ENCODE data around the gene C2CD5.

C2CD5 gene

GRCh38 chr12:22536346-22536945 lies 7.9 kb downstream of the C2CD5 start:
- no peak overlapping the region for H3K27ac ChIP-seq (ENCODE audit: low read length, poor library complexity, severe bottlenecking)
- WGBS: no CpG with 5 or more reads among the region's 2 CpGs
- no peak overlapping the region for H2BK12ac ChIP-seq (ENCODE audit: low read length in 2 of 2)
- H3K23ac ChIP-seq (ENCODE audit: low read length in 2 of 2): no peak overlapping the region
- H3K4me2 ChIP-seq (ENCODE audit: low read length, poor library complexity, severe bottlenecking): no peak overlapping the region
- no peak overlapping the region for H2AK5ac ChIP-seq (ENCODE audit: low read length, severe bottlenecking)
- DNase-seq: no peak
- H3K4me3 ChIP-seq (ENCODE audit: insufficient read depth in 1 of 2, low read depth in 1 of 2, low read length in 2 of 2): no peak overlapping the region
- H2AFZ ChIP-seq (ENCODE audit: low read depth, low read length): no peak overlapping the region
- peaks cover 4% of the 10 kb centered on the region for H3K9me3 ChIP-seq (ENCODE audit: control insufficient read depth, low read length)
- no peak overlapping the region for H3K18ac ChIP-seq (ENCODE audit: low read depth in 1 of 2, low read length in 2 of 2)
- no peaks in the 10 kb centered on the region for H3K27me3 ChIP-seq (ENCODE audit: control insufficient read depth in 1 of 2, insufficient read depth in 1 of 2, low read length in 2 of 2)
- H3K4ac ChIP-seq (ENCODE audit: low read depth in 1 of 2, low read length in 2 of 2): no peak overlapping the region
- H4K91ac ChIP-seq (ENCODE audit: low read length): no peak overlapping the region
- H3K9ac ChIP-seq (ENCODE audit: low read length): no peak overlapping the region
- peaks cover 16% of the 10 kb centered on the region for H3K79me1 ChIP-seq (replicated peaks; ENCODE audit: low read length, poor library complexity, severe bottlenecking)
- H2BK120ac ChIP-seq (ENCODE audit: low read depth, low read length): no peak overlapping the region
- H2BK5ac ChIP-seq (ENCODE audit: low read depth, low read length, poor library complexity, severe bottlenecking): no peak overlapping the region
- no peak overlapping the region for H2BK15ac ChIP-seq (ENCODE audit: low read depth, poor library complexity, severe bottlenecking)
- H3K4me1 ChIP-seq (ENCODE audit: control insufficient read depth, insufficient read depth, low read depth, low read length): no peaks in the 10 kb centered on the region
- H3K14ac ChIP-seq (ENCODE audit: low read length in 2 of 2): no peak overlapping the region
- peaks cover 3 to 31% of the 10 kb centered on the region in 2 experiments for H3K36me3 ChIP-seq (ENCODE audit: control insufficient read depth in 1 of 2, insufficient read depth in 2 of 2, low read depth in 1 of 2, low read length in 2 of 2)
- H4K8ac ChIP-seq (ENCODE audit: low read length): no peak overlapping the region

- Histone ChIP-seq H3K23ac (ENCODE audit: low read length in 2 of 2) (no peak overlapping the region), H4K91ac (ENCODE audit: low read length) (no peak overlapping the region), H2AK5ac (ENCODE audit: low read length, severe bottlenecking) (no peak overlapping the region), H3K27ac (ENCODE audit: low read length, poor library complexity, severe bottlenecking) (no peak overlapping the region), H3K36me3 (ENCODE audit: control insufficient read depth in 1 of 2, insufficient read depth in 2 of 2, low read depth in 1 of 2, low read length in 2 of 2) (peaks cover 3 to 39% of the 10 kb centered on the region in 2 experiments), H3K18ac (ENCODE audit: low read depth in 1 of 2, low read length in 2 of 2) (no peak overlapping the region), H2BK15ac (ENCODE audit: low read depth, poor library complexity, severe bottlenecking) (no peak overlapping the region), H3K4ac (ENCODE audit: low read depth in 1 of 2, low read length in 2 of 2) (no peak overlapping the region), H3K79me1 (replicated peaks; ENCODE audit: low read length, poor library complexity, severe bottlenecking) (peaks cover 14% of the 10 kb centered on the region), H3K14ac (ENCODE audit: low read length in 2 of 2) (no peak overlapping the region), H2BK120ac (ENCODE audit: low read depth, low read length) (no peak overlapping the region), H2BK12ac (ENCODE audit: low read length in 2 of 2) (no peak overlapping the region), H3K9ac (ENCODE audit: low read length) (no peak overlapping the region), H3K4me3 (ENCODE audit: insufficient read depth in 1 of 2, low read depth in 1 of 2, low read length in 2 of 2) (no peak overlapping the region), H3K9me3 (ENCODE audit: control insufficient read depth, low read length) (peaks cover 10% of the 10 kb centered on the region), H2BK5ac (ENCODE audit: low read depth, low read length, poor library complexity, severe bottlenecking) (no peak overlapping the region), H3K4me1 (ENCODE audit: control insufficient read depth, insufficient read depth, low read depth, low read length) (no peaks in the 10 kb centered on the region), H4K8ac (ENCODE audit: low read length) (no peak overlapping the region), H3K27me3 (ENCODE audit: control insufficient read depth in 1 of 2, insufficient read depth in 1 of 2, low read length in 2 of 2) (no peaks in the 10 kb centered on the region), H2AFZ (ENCODE audit: low read depth, low read length) (no peak overlapping the region), H3K4me2 (ENCODE audit: low read length, poor library complexity, severe bottlenecking) (no peak overlapping the region)
- WGBS: 95% methylated on average over 2 of the region's 2 CpGs
- DNase-seq: no peak
Measured at GRCh38 chr12:22535478-22535877, 8.9 kb downstream of the C2CD5 start.

- Histone ChIP-seq H3K79me1 (replicated peaks; ENCODE audit: low read length, poor library complexity, severe bottlenecking) (peaks cover 14% of the 10 kb centered on the region), H4K8ac (ENCODE audit: low read length) (no peak overlapping the region)
- WGBS: no CpG with 5 or more reads among the region's 1 CpG
Measured at GRCh38 chr12:22535038-22535437, 9.3 kb downstream of the C2CD5 start.

GRCh38 chr12:22533155-22533554 lies 11.2 kb downstream of the C2CD5 start:
- H3K4me3 ChIP-seq (ENCODE audit: insufficient read depth in 1 of 2, low read depth in 1 of 2, low read length in 2 of 2): no peak overlapping the region
- no peak overlapping the region for H2BK12ac ChIP-seq (ENCODE audit: low read length in 2 of 2)
- H3K4me1 ChIP-seq (ENCODE audit: control insufficient read depth, insufficient read depth, low read depth, low read length): no peaks in the 10 kb centered on the region
- no peak overlapping the region for H3K23ac ChIP-seq (ENCODE audit: low read length in 2 of 2)
- H3K4me2 ChIP-seq (ENCODE audit: low read length, poor library complexity, severe bottlenecking): no peak overlapping the region
- no peak overlapping the region for H2AK5ac ChIP-seq (ENCODE audit: low read length, severe bottlenecking)
- no peak overlapping the region for H3K18ac ChIP-seq (ENCODE audit: low read depth in 1 of 2, low read length in 2 of 2)
- no peak overlapping the region for H2AFZ ChIP-seq (ENCODE audit: low read depth, low read length)
- H4K8ac ChIP-seq (ENCODE audit: low read length): no peak overlapping the region
- H3K9ac ChIP-seq (ENCODE audit: low read length): no peak overlapping the region
- no peak overlapping the region for H3K4ac ChIP-seq (ENCODE audit: low read depth in 1 of 2, low read length in 2 of 2)
- H3K36me3 ChIP-seq (ENCODE audit: control insufficient read depth in 1 of 2, insufficient read depth in 2 of 2, low read depth in 1 of 2, low read length in 2 of 2): peaks cover 3 to 30% of the 10 kb centered on the region in 2 experiments
- no peak for DNase-seq
- H3K27me3 ChIP-seq (ENCODE audit: control insufficient read depth in 1 of 2, insufficient read depth in 1 of 2, low read length in 2 of 2): no peaks in the 10 kb centered on the region
- no peak overlapping the region for H2BK120ac ChIP-seq (ENCODE audit: low read depth, low read length)
- H3K27ac ChIP-seq (ENCODE audit: low read length, poor library complexity, severe bottlenecking): no peak overlapping the region
- WGBS: 100% methylated on average over 2 of the region's 4 CpGs
- H2BK15ac ChIP-seq (ENCODE audit: low read depth, poor library complexity, severe bottlenecking): no peak overlapping the region
- no peak overlapping the region for H4K91ac ChIP-seq (ENCODE audit: low read length)
- H3K9me3 ChIP-seq (ENCODE audit: control insufficient read depth, low read length): peaks cover 10% of the 10 kb centered on the region
- no peak overlapping the region for H2BK5ac ChIP-seq (ENCODE audit: low read depth, low read length, poor library complexity, severe bottlenecking)
- H3K79me1 ChIP-seq (replicated peaks; ENCODE audit: low read length, poor library complexity, severe bottlenecking): peaks cover 11% of the 10 kb centered on the region
- H3K14ac ChIP-seq (ENCODE audit: low read length in 2 of 2): no peak overlapping the region

More at GRCh38 chr12:22535038-22535437, 9.3 kb downstream of the C2CD5 start:
- H4K91ac ChIP-seq (ENCODE audit: low read length): no peak overlapping the region
- H3K4me2 ChIP-seq (ENCODE audit: low read length, poor library complexity, severe bottlenecking): no peak overlapping the region
- no peak overlapping the region for H3K23ac ChIP-seq (ENCODE audit: low read length in 2 of 2)
- peaks cover 3 to 38% of the 10 kb centered on the region in 2 experiments for H3K36me3 ChIP-seq (ENCODE audit: control insufficient read depth in 1 of 2, insufficient read depth in 2 of 2, low read depth in 1 of 2, low read length in 2 of 2)
- H2AK5ac ChIP-seq (ENCODE audit: low read length, severe bottlenecking): no peak overlapping the region
- no peak overlapping the region for H3K27ac ChIP-seq (ENCODE audit: low read length, poor library complexity, severe bottlenecking)
- no peaks in the 10 kb centered on the region for H3K4me1 ChIP-seq (ENCODE audit: control insufficient read depth, insufficient read depth, low read depth, low read length)
- H3K4me3 ChIP-seq (ENCODE audit: insufficient read depth in 1 of 2, low read depth in 1 of 2, low read length in 2 of 2): no peak overlapping the region
- no peak overlapping the region for H2AFZ ChIP-seq (ENCODE audit: low read depth, low read length)
- H3K27me3 ChIP-seq (ENCODE audit: control insufficient read depth in 1 of 2, insufficient read depth in 1 of 2, low read length in 2 of 2): no peaks in the 10 kb centered on the region
- no peak overlapping the region for H2BK12ac ChIP-seq (ENCODE audit: low read length in 2 of 2)
- peaks cover 10% of the 10 kb centered on the region for H3K9me3 ChIP-seq (ENCODE audit: control insufficient read depth, low read length)
- no peak for DNase-seq
- H2BK5ac ChIP-seq (ENCODE audit: low read depth, low read length, poor library complexity, severe bottlenecking): no peak overlapping the region
- no peak overlapping the region for H3K9ac ChIP-seq (ENCODE audit: low read length)
- H3K18ac ChIP-seq (ENCODE audit: low read depth in 1 of 2, low read length in 2 of 2): no peak overlapping the region
- H2BK15ac ChIP-seq (ENCODE audit: low read depth, poor library complexity, severe bottlenecking): no peak overlapping the region
- no peak overlapping the region for H3K4ac ChIP-seq (ENCODE audit: low read depth in 1 of 2, low read length in 2 of 2)
- no peak overlapping the region for H2BK120ac ChIP-seq (ENCODE audit: low read depth, low read length)
- H3K14ac ChIP-seq (ENCODE audit: low read length in 2 of 2): no peak overlapping the region

All from mesenchymal stem cell (in vitro differentiated cells and primary cell).